Measurements from ENCODE around the gene RHBG.
"Not testable (repeated sequence)": the region's sequence is repeated elsewhere in the genome, so short reads cannot be mapped to it uniquely, and the experiment has no call there.

Gene RHBG

GRCh38 chr1:156338180-156338976 lies 30.6 kb upstream of the RHBG start, which contains the start of the genes CCT3 and TSACC:
CCT3 (minus strand) TSS chr1:156338292; CDS start chr1:156338184, 108 bp downstream.
TSACC (plus strand) TSS chr1:156338526; CDS start chr1:156339758, 1,232 bp downstream.
- no peak for TF ChIP-seq CTCF (IDR thresholded peaks at IDR 0.05; ENCODE audit: low read length, missing control alignments)
- peak; percentile 100 for DNase-seq (ENCODE audit: low read depth)

DNA sequence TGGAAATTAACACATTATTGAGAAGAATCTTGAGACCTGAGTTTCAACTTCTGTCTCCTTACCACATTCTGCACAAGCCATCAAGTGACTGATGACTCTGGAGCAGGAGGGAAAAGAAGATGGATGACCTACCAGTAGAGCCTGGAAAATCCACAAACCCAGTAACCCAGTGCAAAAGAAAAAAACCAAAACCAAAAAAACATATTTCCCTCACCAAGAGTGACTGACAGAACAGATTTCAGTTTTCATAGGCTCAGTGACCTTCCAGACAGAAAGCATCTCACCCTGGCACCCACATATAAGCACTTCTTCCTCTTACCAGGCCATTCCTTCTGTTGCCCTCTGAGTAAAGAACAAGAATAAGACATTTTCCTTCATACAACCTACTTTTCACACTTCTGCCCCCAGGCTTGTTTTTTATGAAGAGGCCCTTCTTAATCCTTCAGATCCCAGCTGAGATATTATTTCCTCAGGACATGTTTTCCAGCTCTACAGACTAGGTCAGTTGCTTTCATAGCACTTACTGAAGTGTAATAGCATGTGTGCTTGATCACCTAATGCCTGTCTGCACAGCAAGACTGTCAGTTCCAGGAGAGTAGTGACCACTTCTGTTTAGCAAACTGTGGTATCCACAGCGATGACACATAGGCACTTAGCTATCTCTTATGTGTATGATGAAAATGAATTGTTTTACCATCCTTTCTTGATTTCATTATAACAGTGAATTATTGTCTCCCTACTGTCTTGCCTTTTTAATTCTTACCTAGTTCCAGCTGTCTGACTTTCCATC lies 26.6 kb upstream of the RHBG start:
- TF ChIP-seq CTCF (IDR thresholded peaks at IDR 0.05; ENCODE audit: low read length, missing control alignments), result no peak
- no peak overlapping the region for H3K4me3 ChIP-seq (replicated peaks; ENCODE audit: low read depth, low read length)
- DNase-seq (ENCODE audit: low read depth), result no peak

More at GRCh38 chr1:156338180-156338976, 30.6 kb upstream of the RHBG start, which contains the start of the genes CCT3 and TSACC:
- peak within 1 kb of the TSS; percentile 96 for H3K4me3 ChIP-seq (replicated peaks; ENCODE audit: low read depth, low read length)

- DNase-seq (ENCODE audit: low read depth), result no peak
- H3K4me3 ChIP-seq (replicated peaks; ENCODE audit: low read depth, low read length), result no peak overlapping the region
- no peak for TF ChIP-seq CTCF (IDR thresholded peaks at IDR 0.05; ENCODE audit: low read length, missing control alignments)
Measured at GRCh38 chr1:156344409-156344808, 24.6 kb upstream of the RHBG start.

GRCh38 chr1:156346035-156346434 lies 23.0 kb upstream of the RHBG start:
- not testable (repeated sequence) for DNase-seq (ENCODE audit: low read depth); H3K4me3 ChIP-seq (replicated peaks; ENCODE audit: low read depth, low read length)

DNA sequence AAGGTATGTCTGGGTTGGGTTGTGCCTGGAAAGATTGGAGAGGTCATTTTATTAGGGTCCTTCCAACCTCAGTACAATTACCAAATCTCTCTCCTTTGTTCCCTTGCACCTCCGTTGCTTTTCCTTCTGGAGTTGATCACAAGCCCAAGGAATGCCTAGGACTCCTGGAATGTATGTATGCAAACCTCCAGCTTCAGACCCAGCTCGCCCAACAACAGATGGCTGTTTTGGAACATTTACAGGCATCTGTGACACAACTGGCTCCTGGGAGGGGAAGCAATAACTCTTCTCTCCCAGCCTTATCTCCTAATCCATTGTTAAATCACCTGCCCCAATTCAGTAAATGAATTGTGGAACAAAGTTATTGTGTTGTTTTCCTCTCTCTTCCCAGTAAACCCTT lies 22.4 kb upstream of the RHBG start:
- DNase-seq (ENCODE audit: low read depth), result peak; percentile 40
- TF ChIP-seq CTCF (IDR thresholded peaks at IDR 0.05; ENCODE audit: low read length, missing control alignments), result no peak
- no peak overlapping the region for H3K4me3 ChIP-seq (replicated peaks; ENCODE audit: low read depth, low read length)

- peak; percentile 14 for DNase-seq (ENCODE audit: low read depth)
- no peak for TF ChIP-seq CTCF (IDR thresholded peaks at IDR 0.05; ENCODE audit: low read length, missing control alignments)
- no peak overlapping the region for H3K4me3 ChIP-seq (replicated peaks; ENCODE audit: low read depth, low read length)
Measured at GRCh38 chr1:156347331-156347730, 21.7 kb upstream of the RHBG start.

DNA sequence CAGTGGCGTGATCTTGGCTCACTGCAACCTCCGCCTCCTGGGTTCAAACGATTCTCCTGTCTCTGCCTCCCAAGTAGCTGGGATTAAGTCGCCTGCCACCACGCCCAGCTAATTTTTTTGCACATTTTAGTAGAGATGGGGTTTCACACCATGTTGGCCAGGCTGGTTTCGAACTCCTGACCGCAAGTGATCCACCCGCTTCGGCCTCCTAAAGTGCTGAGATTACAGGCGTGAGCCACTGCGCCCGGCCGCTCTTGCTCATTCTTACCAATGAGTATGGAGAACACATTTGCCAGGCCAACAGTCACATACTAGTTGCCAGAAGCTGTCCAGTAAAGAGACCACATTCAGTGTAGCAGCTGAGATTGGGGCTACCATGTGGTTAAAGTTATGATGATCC lies 16.5 kb upstream of the RHBG start:
- not testable (repeated sequence) for H3K4me3 ChIP-seq (replicated peaks; ENCODE audit: low read depth, low read length); DNase-seq (ENCODE audit: low read depth)
